Lung microvascular endothelial cell (primary cell): ENCODE data around the gene PLCL1. TPM values are rescaled to one million over a fixed set of nuclear protein-coding genes. Genes with fewer than 3 reads are reported as not detected.
"Not testable (repeated sequence)": the region's sequence is repeated elsewhere in the genome, so short reads cannot be mapped to it uniquely, and the experiment has no call there.

Experiments used
- DNase-seq, 2 donors: peaks; one replicate each; pipeline versions ENCODE4 v3.0.0 to v3.0.0-alpha.2; 2010; ENCODE audit warnings: low read depth in 2 of 2
- total RNA-seq: library from RNA; depleted of rRNA; stranded (reverse); fragments of >200 nt; gene quantifications from 2 replicates; pipeline ENCODE4 v1.2.1, GENCODE V29; 2014

PLCL1 gene
- total RNA-seq, 1 donor from 2014 or later = 0.20 TPM

- DNase-seq = no peak
Measured at GRCh38 chr2:198173242-198173641, 368.8 kb downstream of the PLCL1 start.

- no peak for DNase-seq
Measured at GRCh38 chr2:198173864-198174263, 369.5 kb downstream of the PLCL1 start.

- no peak for DNase-seq
Measured at GRCh38 chr2:198175271-198175670, 370.9 kb downstream of the PLCL1 start.

DNA sequence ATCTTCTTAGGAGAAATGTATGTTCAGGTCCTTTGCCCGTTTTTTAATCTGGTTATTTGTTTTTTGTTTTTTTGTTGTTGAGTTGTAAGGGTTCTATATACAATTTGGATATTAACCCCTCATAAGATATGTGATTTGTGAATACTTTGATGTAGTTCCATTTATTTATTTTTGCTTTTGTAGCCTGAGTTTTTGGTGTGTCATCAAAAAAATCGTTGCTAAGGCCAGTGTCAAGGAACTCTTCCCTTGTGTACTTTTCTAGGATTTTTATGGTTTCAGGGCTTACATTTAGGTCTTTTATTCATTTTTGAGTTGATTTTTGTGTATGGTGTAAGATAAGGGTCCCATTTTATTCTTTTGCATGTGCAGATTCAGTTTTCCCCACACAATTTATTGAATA is 372.6 kb downstream of the PLCL1 start:
- no peak for DNase-seq

GRCh38 chr2:198178766-198179165 is 374.4 kb downstream of the PLCL1 start:
- DNase-seq = no peak

DNA sequence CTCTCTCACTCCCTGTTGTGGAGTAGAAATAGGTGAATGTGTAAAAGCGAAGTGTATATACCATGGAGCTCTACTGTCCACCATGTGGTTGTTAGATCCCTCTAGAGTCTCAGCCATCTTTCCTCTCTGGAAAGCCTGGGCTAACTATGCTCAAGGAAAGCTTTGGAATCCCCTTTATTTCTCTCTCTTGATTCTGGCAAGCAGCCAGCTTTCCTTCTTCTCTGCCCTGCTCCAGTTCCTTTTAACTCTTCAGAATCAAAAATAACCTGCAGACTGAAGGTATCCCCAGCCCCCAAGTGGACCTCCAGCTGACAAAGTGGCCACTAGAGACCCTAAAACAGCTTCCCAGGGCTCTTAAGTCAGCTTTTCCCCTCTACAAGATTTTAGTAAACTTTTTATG is 381.9 kb downstream of the PLCL1 start:
- no peak for DNase-seq

DNA sequence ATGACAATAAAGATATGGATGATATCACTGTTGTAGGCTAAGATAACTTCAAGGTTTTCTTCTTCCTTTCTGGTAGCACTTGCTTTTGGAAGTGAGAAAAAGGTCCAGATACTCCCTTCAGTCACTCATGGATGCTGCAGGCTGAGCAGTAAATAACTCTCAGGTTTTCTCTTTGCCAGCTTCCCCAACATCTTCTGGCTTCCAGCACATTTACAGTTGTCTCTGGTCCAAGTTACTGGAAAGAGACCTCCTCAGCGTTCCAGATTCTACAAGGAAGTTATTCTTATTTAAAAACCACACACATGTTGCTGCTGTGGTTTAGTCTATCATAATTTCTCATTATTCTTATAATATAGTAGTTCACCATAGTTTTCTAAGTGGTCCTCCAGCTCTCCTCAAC is 383.4 kb downstream of the PLCL1 start:
- no peak for DNase-seq

- DNase-seq = no peak
Measured at GRCh38 chr2:198188982-198189381, 384.6 kb downstream of the PLCL1 start.

DNA sequence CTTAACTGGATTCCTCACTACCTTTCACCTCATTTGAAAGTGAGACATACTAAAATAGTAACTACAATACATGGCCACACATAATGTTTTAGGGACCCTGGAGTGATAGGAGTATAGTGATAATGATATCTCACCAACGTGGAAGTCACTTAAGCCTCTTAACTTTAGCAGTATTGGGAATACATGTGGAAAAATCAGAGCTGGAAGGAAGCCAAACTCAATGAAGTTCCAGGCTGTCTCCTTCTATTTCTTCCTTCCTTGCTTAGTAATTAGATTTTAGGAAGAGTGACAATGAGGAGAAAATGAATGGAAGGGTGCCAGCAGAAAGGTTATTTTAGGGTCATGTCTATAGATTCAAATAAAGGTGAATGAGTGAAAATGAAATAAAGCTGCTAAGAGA is 387.3 kb downstream of the PLCL1 start:
- no peak for DNase-seq

- not testable (repeated sequence) for DNase-seq
Measured at GRCh38 chr2:198196556-198196955, 392.2 kb downstream of the PLCL1 start.

Other genes starting within 250 kb of the PLCL1 start
- 7.8 and 13.3 TPM in 2 replicates for gene RFTN2, start 129.0 kb upstream of the PLCL1 start, total RNA-seq
- gene MARS2, start 99.2 kb upstream of the PLCL1 start, total RNA-seq = 2.6 and 6.2 TPM in 2 replicates
- not detected in 2 replicates for gene BOLL, start 19.3 kb upstream of the PLCL1 start, total RNA-seq